Measurements from ENCODE around the gene LRRC15.

DNA sequence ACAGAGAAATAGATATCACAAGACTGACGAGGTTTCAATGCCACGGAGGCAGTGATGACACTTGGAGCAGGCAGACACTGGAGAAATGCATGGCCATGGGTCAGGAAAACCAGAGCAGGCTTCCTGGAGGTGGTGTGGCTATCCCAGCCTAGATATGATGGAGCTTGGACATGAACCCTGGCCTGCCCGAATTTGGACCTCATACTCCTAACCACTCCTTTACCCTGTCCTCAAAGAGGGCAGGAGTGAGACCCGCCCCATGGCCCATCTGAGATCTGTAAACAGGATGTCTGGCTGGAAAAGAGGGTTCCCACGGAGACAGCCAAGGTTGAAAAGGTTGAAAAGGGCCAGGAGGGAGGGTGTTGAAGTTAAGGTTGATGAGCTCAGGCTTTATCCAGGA lies 49.4 kb downstream of the LRRC15 start:
- TF ChIP-seq EZH2 (IDR thresholded peaks at IDR 0.05; ENCODE audit: insufficient read depth, poor library complexity, severe bottlenecking), result no peak
- TF ChIP-seq EZH2phosphoT487 (IDR thresholded peaks at IDR 0.05; ENCODE audit: insufficient read depth, low read depth), result no peak

Data from GM23248 (cell line).